IMR-90 (cell line): ENCODE results near the gene CATSPERZ. TPM values are rescaled to one million over a fixed set of nuclear protein-coding genes. Genes with fewer than 3 reads are reported as not detected.

Experiments used
- CHD1 ChIP-seq: IDR thresholded peaks from 2 replicates; pipeline ENCODE4 v1.6.1; 2012; ENCODE audit warnings: low read depth, low read length, improper control_type of control experiment
- MXI1 ChIP-seq: IDR thresholded peaks from 2 replicates; pipeline ENCODE4 v1.6.1; 2012; ENCODE audit warnings: low read depth, mild to moderate bottlenecking, low read length, moderate library complexity, borderline replicate concordance
- RAD21 ChIP-seq: IDR thresholded peaks from 2 replicates; pipeline ENCODE4 v1.6.1; 2012; ENCODE audit warnings: low read length, improper control_type of control experiment
- polyA plus RNA-seq, 3 experiments: library from polyadenylated mRNA; depleted of rRNA; stranded (reverse); fragments of >200 nt; gene quantifications; 2 replicates each; pipeline ENCODE4 v1.2.3, GENCODE V29; 2012; ENCODE audit warnings: low replicate concordance in 1 of 3
- total RNA-seq: library from RNA; depleted of rRNA; stranded (reverse); fragments of >200 nt; gene quantifications from 2 replicates; pipeline ENCODE4 v1.2.3, GENCODE V29; 2012
- TF ChIP-seq, protein P1 (sequence below): fragments of 150-350 bp; IDR thresholded peaks from 2 replicates; pipeline ENCODE4 v1.6.1; 2017; ENCODE audit warnings: mild to moderate bottlenecking, antibody characterized with exemption, low read length, low read depth

Gene CATSPERZ
- total and polyA plus RNA-seq, 2 of the 4 experiments (the other 2 are of a cell fraction), result not detected

GRCh38 chr11:64299847-64300648 lies at the start of gene CATSPERZ (continued):
- TF ChIP-seq CHD1, result no peak
- TF ChIP-seq, protein P1, sequence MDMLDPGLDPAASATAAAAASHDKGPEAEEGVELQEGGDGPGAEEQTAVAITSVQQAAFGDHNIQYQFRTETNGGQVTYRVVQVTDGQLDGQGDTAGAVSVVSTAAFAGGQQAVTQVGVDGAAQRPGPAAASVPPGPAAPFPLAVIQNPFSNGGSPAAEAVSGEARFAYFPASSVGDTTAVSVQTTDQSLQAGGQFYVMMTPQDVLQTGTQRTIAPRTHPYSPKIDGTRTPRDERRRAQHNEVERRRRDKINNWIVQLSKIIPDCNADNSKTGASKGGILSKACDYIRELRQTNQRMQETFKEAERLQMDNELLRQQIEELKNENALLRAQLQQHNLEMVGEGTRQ, result no peak
- TF ChIP-seq RAD21, result no peak
- TF ChIP-seq MXI1, result no peak
